ENCODE results near the gene VAT1.

Gene VAT1

GRCh38 chr17:42967925-42968324 lies 54.3 kb downstream of the VAT1 start:
- no peak for DNase-seq
